Stimulated activated CD8-positive, alpha-beta memory T cell treated with anti-CD3 and anti-CD28 coated beads, Interleukin-7, amount 100 ng/mL, for 4 hours (primary cell): ENCODE results near the gene RBM23.
"Not testable (repeated sequence)": the region's sequence is repeated elsewhere in the genome, so short reads cannot be mapped to it uniquely, and the experiment has no call there.

Source experiments
- DNase-seq, 2 donors: peaks; one replicate each; pipeline ENCODE4 v3.0.0-alpha.2; 2020; ENCODE audit warnings: low read depth in 2 of 2

The RBM23 gene

DNA sequence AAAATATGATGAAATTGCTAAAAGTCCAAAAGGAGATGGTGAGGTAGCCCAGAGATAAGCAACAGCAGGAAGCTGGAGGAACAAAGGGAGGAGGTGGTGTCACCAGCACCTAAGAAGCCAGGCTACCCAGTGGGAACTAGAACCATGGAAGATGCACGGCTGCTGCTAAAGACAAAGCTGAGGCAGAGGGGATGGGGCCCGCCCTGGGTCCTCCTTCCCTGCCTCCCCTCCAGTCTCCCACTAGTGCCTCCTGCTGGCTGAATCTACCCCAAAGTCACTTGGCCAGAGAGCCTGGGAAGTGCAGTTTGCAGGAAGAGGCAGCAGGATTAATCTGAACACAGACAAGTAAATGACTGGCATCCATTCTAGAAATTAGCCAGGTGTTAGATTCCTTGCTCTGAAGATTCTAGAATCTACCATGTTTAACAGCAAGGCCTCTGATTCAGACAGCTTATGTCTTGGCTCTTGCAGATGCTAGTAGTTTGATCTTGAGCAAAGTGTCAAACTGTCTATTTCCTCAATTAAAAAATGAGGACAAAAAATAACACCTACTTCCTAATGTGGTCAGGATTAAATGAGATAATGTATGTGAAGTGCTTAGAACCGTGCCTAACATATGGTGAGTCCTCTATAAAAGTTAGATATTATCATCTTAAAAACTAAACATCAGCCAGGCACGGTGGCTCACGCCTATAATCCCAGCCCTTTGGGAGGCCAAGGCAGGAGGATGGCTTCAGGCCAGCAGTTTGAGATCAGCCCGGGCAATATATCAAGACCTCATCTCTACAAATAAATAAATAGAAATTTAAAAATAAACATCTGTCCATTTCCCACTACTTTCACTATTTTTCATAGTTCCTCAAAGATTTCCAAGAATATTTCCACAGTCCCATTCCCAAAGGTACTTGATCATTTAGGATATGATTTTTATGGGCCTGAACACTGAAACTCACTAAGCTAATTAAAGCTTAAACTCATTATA is 53.2 kb downstream of the RBM23 start:
- no peak for DNase-seq

DNA sequence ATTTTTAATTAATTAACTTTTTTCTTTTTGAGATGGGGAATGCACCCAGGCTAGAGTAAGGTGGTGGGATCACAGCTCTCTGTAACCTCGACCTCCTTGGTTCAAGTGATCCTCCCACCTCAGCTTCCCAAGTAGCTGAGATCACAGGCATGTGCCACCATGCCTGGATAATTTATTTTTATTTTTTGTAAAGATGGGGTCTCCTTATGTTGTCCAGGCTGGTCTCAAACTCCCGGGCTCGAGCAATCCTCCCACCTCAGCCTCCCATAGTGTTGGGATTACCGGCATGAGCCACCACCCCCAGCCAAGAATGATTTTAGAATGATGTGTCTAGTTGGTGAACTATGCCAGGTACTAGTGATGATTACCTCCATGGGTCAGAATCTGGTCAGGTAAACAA is 54.0 kb downstream of the RBM23 start:
- DNase-seq, result no peak

DNA sequence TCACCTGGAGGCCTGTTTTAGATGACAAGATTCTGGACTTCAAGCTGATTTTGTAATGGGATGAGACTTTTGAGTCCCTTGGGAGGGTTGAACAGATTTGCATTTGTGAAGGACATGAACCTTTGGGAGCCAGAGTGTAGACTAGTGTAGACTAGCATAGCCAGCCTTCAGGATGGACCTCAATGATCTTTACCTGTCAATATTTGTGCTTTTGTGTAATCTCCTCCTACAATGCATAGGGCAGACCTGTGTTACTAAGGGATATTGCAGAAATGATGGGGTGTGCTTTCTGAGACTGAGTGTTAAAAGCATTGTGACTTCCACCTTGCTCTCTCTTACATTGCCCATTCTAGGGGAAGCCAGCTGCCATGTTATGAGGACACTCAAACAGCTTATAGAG is 57.3 kb downstream of the RBM23 start:
- no peak for DNase-seq

DNA sequence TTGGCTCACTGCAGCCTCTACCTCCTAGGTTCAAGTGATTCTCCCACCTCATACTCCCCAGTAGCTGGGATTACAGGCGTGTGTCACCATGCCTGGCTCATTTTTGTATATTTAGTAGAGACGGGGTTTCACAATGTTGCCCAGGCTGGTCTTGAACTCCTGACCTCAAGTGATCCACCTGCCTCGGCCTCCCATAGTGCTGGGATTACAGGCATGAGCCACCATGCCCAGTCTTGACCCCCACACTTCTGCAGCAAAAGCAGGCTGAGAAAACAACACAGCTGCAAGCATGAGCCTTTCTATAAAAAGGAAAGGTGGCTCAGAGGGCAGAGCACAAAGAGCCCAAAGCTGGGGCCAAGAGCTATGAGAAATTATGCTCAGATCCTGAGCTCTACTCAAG is 58.6 kb downstream of the RBM23 start:
- not testable (repeated sequence) for DNase-seq

DNA sequence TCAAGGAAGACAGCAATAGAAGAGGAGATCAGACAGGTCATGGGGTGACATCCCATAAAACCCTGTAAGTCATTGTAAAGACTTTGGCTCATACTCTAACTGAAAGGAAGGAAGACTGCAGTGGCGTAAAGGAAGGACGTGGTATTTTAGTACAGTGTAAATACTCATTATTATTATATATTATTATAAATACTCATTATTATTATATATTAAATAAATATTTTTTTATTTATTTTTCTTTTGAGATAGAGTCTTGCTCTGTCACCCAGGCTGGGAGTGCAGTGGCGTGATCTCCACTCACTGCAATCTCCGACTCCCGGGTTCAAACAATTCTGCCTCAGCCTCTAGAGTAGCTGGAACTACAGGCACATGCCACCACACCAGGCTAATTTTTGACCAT is 62.5 kb downstream of the RBM23 start:
- DNase-seq, result no peak

DNA sequence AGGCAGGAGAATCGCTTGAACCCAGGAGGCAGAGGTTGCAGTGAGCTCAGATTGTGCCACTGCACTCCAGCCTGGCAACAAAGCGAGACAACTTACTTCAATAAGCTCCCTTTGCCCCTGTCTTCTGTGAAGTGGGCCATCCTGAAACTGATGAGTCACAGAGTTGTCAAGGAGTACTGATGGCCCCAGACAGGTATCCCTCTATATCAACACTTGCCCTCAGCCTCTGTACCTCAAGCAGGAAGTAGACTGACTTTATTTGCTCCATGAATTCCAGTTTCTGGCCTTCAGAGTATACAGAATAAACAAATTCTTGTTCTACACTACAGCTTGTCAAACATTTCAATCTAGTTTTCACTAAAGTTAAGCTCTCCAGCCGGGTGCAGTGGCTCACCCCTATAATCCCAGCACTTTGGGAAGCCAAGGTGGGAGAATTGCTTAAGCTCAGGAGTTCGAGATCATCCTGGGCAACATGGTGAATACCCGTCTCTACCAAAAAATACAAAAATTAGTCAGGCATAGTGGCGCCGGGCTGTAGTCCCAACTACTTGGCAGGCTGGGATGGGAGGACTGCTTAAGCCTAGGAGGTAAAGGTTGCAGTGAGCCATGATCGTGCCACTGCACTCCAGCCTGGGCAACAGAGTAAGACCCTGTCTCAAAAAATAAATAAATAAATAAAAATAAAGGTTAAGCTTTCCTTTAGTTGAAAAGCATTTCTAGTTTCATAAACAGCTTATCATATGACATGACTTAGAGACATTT is 63.8 kb downstream of the RBM23 start:
- no peak for DNase-seq

DNA sequence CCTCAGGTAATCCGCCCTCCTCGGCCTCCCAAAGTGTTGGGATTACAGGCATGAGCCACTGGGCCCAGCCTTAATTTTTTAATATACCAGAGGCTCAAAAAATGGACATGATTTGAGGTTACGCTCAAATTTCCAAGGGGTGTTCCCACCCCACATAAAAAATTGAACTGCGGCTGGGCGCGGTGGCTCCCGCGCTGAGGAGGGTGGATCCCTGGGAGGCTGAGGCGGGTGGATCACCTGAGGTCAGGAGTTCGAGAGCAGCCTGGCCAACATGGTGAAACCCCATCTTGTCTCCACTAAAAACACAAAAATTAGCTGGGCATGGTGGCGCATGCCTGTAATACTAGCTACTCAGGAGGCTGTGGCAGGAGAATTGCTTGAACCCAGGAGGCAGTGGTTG is 64.7 kb downstream of the RBM23 start:
- DNase-seq, result not testable (repeated sequence)

DNA sequence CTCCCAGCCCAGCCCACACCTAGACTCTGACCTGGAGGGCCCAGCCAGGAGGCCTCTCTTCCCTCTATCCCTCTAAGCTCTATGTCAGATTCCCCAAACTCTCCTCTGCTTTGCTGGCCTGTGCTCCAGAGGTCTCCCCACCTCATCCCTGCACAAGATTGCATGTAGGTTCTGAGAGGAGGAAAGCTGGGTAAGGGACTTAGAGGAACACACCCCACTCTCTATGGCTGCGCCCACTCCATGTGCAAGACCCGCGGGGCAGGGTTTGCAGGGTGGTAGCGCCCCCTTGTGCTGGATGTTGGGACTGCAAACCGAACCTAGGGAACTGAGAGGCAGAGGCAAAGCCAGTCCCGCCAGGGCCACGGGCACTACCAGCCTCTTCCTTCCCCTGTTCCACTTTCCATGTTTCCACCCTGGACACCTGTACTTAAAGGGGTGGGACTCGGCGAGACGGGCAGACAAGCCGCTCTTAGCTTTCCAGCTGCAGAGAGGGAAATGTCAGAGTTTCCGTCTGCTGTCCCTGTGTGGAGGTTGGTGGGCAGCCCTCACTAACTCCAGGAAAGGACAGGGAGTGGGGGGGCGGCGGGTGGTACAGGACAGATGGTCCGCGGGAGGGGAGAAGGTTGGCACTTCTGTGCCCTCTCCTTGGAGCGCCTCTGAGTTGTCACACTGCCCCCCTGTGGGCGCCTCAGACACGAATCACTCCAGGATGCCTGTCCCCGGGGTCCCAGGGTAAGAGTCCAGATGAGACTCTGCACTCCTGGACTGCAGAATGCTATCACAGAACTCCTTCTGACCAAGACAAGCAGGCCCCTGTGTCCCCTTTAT is 65.8 kb downstream of the RBM23 start:
- DNase-seq, result peak; percentile 74 to 86

DNA sequence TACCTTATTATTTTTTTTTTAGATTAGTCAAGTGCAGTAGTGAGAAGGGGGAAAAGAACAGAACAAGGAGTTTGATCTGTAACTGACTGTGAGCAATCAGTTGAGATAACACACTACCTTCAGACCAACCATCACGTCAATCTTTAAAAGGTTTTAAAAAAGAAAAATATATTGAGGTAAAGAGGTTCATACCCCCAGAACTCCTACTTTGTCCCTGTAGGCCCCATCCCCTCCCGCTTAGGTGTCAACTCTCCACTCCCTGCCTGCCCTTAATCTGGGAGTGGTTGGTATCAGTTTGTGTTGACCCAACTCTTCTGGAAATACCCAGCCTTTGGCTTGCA is 66.4 kb downstream of the RBM23 start:
- DNase-seq, result no peak

DNA sequence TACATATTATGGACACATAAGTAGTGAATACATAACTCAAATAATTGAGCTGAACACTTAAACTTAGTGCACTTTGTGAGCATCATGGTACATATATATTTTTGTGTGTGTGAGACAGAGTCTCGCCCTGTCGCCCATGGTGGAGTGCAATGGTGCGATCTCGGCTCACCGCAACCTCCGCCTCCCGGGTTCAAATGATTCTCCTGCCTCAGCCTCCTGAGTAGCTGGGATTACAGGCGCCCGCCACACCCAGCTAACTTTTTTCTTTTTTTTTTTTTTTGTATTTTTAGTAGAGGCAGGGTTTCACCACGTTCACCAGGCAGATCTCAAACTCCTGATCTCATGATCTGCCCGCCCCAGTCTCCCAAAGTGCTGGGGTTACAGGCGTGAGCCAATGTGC is 66.8 kb downstream of the RBM23 start:
- not testable (repeated sequence) for DNase-seq

DNA sequence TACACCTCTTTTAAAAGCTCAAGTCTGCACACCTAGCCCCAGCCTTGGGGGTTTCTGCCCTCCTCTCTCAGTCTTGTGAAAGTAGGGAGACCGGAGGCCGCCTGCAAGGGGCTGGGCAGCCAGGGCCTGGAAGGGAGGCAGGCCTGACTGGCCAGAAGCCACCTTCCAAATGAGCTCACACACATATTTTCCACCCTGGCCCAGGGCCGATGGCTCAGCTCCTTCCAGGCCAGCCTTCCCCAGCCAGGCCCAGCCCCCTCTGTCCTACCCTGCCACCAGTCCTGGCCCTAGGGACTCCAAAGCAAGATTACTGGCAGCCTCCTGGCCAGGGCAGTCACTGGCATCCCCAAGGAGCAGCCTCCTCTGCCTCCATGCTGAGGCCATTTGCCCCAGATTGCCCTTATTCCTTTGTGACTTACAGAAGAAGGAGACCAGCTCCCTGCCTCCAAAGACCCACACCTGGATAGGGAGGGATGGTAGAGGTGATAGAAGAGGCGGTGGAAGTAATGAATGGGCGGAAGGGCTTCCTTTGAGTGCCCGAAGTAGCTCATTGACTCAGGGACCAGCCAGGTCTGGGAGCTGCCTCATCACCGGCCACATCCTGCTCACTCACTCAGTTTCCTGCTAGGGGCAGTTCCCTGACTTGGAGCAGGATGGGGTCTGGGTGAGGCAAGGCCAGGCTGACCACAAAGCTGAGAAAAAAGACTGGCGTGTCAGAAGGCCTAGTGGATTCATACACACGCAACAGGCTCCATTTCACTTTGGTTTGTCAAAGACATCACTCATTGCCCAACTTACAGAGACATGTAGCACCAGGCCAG is 67.8 kb downstream of the RBM23 start:
- no peak for DNase-seq

DNA sequence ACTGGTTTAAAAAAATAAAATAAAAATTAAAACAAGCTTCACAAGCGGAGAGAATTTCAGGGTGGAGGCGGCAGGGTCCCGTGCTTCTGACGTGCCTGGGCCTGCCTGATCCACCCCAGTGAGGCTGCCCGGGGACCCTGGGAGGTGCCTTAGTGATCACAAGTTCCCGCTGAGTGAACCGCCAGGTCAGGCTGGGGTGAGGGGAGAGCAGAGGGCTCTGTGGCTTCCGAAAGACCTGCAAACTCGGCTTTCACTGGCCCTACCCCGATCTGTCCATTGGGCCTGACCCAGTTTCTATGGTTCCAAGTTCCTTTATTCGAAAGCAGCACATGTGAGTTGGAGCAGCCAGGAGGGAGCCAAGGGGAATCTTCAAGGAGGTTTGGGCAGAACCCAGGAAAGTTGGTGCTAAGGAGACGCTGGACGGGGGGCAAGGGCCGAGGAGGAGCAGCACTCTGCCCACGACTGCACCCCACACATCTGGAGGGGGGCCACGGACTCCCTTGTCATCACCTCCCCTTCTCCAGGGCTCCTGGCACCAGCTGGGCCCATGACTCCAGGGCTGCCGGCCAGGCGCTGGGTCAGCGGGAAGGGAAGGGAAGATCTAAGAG is 69.6 kb downstream of the RBM23 start:
- no peak for DNase-seq

DNA sequence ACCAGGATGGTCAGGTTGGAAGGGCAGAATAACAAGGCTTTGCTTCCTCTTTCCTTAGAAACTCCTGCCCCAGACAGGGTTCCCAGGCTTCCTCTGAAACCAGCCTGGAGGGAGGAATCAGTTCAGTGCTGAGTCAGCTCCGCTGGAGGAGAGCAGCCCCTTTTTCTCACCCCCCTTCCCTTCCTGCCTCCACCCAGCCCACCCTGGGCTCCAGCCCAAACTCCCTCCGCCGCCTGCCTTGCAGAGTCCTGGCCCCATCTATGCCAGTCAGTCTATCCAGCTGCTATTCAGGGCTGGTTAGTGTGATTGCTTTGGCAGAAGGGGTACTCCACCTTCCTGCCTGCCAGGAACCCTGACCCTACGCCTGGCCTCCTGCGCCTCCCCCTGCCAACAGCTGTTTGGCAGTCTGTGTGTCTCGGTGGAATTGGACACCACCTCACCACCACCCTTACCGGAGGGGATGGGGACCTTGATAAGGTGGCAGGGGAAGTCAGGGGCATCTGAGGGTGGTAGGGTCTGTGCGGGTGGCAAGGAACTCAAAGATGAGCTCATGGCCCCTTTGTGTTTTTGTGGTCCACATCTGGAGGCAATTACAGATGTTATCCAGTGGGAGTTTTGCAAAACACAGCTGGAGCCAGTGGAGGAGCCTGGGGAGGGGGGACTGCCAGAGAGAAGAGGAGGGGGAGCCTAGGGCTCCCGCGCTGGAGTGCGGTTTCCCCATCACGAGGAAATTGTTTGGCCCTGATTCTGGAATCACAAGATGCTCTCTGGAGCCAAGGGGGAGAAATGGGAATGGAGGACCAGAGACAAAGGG is 70.4 kb downstream of the RBM23 start:
- no peak for DNase-seq

DNA sequence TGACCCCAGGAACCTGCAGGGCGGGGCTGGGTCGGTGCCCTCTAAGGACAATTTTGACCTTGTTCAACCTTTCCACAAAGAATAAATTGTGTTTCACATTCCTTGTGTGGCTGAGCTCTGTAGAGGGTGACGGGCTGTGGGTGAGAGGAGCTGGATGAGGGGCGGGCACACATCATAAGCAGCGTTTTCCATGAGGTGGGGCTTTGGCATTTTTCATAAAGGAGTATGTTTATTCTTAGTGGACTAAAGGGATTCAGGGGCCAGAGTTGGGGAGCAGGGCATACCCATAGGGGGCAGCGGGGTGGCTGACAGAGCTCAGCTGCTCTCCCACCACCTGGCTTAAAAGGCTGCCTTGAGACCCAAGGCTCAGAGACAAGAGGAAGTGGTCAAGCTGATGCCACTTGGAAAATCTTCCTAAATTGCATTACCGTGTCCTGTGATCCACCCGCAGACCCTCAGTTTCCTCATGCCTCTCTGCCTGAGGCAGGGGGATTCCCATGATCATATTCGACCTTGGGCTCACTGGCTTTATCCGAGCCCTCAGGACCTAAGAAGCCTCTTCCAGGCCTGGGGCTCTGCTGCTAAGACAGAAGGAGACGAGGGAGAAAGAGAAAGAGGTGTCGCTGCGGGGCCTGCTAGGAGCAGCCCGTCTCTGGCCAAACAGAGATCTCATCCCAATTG is 71.1 kb downstream of the RBM23 start:
- DNase-seq, result no peak

DNA sequence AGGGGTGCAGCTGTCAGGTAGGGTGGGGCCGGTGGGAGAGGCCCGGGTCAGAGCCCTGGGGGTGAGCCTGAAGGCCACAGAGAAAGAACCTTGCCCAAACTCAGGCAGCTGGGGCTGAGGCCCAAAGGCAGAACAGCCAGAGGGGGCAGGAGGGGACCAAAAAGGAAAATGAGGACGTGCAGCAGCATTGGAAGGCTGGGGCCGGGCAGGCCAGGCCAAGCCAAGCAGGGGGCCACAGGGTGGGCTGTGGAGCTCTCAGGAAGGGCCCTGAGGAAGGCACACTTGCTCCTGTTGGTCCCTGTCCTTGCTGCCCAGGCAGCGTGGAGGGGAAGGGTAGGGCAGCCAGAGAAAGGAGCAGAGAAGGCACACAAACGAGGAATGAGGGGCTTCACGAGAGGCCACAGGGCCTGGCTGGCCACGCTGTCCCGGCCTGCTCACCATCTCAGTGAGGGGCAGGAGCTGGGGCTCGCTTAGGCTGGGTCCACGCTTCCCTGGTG is 72.1 kb downstream of the RBM23 start:
- DNase-seq, result no peak

DNA sequence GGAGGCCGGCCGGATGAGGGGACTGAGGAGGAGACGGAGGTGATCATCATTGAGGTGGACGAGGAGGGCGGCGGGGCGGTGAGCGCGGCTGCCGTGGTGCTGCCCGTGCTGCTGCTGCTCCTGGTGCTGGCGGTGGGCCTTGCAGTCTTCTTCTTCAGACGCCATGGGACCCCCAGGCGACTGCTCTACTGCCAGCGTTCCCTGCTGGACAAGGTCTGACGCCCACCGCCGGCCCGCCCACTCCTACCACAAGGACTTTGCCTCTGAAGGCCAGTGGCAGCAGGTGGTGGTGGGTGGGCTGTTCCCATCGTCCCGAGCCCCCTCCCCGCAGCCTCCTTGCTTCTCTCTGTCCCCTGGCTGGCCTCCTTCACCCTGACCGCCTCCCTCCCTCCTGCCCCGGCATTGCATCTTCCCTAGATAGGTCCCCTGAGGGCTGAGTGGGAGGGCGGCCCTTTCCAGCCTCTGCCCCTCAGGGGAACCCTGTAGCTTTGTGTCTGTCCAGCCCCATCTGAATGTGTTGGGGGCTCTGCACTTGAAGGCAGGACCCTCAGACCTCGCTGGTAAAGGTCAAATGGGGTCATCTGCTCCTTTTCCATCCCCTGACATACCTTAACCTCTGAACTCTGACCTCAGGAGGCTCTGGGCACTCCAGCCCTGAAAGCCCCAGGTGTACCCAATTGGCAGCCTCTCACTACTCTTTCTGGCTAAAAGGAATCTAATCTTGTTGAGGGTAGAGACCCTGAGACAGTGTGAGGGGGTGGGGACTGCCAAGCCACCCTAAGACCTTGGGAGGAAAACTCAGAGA is 72.9 kb downstream of the RBM23 start:
- no peak for DNase-seq

DNA sequence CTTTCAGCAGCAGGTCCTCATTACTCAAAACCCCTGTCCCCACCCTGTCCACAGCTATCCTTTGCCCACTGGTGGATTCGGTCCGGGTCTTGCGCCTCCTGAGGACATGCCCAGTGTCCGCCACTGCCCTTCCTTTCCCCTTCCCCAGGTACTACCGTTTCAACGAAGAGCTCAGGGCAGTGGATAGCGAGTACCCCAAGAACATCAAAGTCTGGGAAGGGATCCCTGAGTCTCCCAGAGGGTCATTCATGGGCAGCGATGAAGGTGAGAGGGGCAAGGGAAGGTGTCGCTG is 73.9 kb downstream of the RBM23 start:
- DNase-seq, result no peak

DNA sequence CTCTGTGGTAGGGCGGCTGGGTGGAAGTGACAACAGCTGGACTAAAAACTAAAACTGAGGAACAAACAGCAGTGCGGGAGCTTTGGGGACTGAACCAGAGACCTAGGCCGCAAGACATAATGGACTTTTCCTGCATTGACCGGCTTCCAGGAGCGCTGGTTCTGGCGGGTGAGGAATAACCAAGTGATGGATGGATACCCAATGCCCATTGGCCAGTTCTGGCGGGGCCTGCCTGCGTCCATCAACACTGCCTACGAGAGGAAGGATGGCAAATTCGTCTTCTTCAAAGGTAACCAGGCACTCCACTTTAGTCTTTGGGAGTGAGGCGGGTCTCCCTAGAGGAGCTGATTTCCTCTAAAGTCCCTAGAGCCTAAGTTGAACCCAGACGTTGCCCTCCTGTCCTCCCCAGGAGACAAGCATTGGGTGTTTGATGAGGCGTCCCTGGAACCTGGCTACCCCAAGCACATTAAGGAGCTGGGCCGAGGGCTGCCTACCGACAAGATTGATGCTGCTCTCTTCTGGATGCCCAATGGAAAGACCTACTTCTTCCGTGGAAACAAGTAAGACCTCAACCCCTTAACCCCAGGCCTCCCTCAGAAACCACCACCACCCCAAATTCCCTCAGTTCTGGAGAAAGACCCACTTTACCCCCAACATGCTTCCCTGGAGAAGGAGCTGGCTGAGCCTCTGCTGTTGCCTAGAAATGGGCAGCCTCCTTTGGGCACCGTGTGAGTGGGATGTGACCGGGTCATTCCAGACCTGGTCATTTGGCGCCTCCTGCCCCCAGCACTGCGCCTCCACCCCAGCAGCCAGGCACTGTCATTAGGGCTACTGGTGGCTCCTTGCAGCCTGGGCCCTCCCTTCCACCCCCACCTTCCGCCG is 74.5 kb downstream of the RBM23 start:
- DNase-seq, result no peak
